HepG2 (cell line): ENCODE data around the gene DNAJA3. TPM values are rescaled to one million over a fixed set of nuclear protein-coding genes. Genes with fewer than 3 reads are reported as not detected.

Source experiments
- AGO1 ChIP-seq: fragments of 200-400 bp; formaldehyde crosslinking; IDR thresholded peaks from 2 replicates; pipeline ENCODE4 v1.6.1; 2017; ENCODE audit warnings: mild to moderate bottlenecking, low read depth, low read length, moderate library complexity; ENCODE audit not compliant: poor library complexity, severe bottlenecking
- ARHGAP35 ChIP-seq: sonication (generic); formaldehyde crosslinking; IDR thresholded peaks from 2 replicates; pipeline ENCODE4 v1.9.0; 2022; ENCODE audit warnings: mild to moderate bottlenecking, inconsistent platforms, moderate library complexity, missing genetic modification reagents, borderline replicate concordance
- FLYWCH1 ChIP-seq: sonication (generic); formaldehyde crosslinking; IDR thresholded peaks from 2 replicates; pipeline ENCODE4 v1.8.1; 2023; ENCODE audit warnings: mild to moderate bottlenecking, missing genetic modification reagents
- GABPA ChIP-seq, 2 experiments: IDR thresholded peaks; 2 replicates each; pipeline ENCODE4 v1.6.1; 2011 to 2016; ENCODE audit warnings: low read depth in 2 of 2, low read length in 1 of 2, missing biosample characterization in 1 of 2, missing genetic modification characterization in 1 of 2
- GABPB1 ChIP-seq: IDR thresholded peaks from 2 replicates; pipeline ENCODE4 v1.6.1; 2016; ENCODE audit warnings: mild to moderate bottlenecking, missing genetic modification reagents, moderate library complexity, missing compliant biosample characterization
- HDAC2 ChIP-seq: sonication (generic); formaldehyde crosslinking; IDR thresholded peaks from 2 replicates; pipeline ENCODE4 v1.4.0; 2020; ENCODE audit warnings: missing genetic modification reagents
- KDM4B ChIP-seq: sonication (generic); formaldehyde crosslinking; IDR thresholded peaks from 2 replicates; pipeline ENCODE4 v1.4.0; 2020; ENCODE audit warnings: missing genetic modification reagents
- LBX2 ChIP-seq: sonication (generic); formaldehyde crosslinking; IDR thresholded peaks from 2 replicates; pipeline ENCODE4 v1.5.0; 2020; ENCODE audit warnings: missing genetic modification reagents, mild to moderate bottlenecking, borderline replicate concordance
- MNT ChIP-seq: fragments of 450-650 bp; IDR thresholded peaks from 2 replicates; pipeline ENCODE4 v1.6.1; 2016
- PATZ1 ChIP-seq: sonication (generic); formaldehyde crosslinking; IDR thresholded peaks from 2 replicates; pipeline ENCODE4 v1.4.0; 2020; ENCODE audit warnings: missing genetic modification reagents
- PHF8 ChIP-seq: sonication (generic); formaldehyde crosslinking; IDR thresholded peaks from 2 replicates; pipeline ENCODE4 v1.5.0; 2020; ENCODE audit warnings: missing genetic modification reagents
- PRPF4 ChIP-seq: fragments of 200-400 bp; formaldehyde crosslinking; IDR thresholded peaks from 2 replicates; pipeline ENCODE4 v1.6.1; 2016; ENCODE audit warnings: low read length, low read depth; ENCODE audit not compliant: poor library complexity, severe bottlenecking
- SALL1 ChIP-seq: sonication (generic); formaldehyde crosslinking; IDR thresholded peaks from 2 replicates; pipeline ENCODE4 v1.8.0; 2022; ENCODE audit warnings: mild to moderate bottlenecking, missing genetic modification reagents
- SNAPC2 ChIP-seq: sonication (generic); formaldehyde crosslinking; IDR thresholded peaks from 2 replicates; pipeline ENCODE4 v1.8.1; 2022; ENCODE audit warnings: mild to moderate bottlenecking, missing genetic modification reagents
- SOX6 ChIP-seq, 2 experiments: fragments of 450-650 bp in 1 of 2; sonication (generic) in 1 of 2; formaldehyde crosslinking in 1 of 2; IDR thresholded peaks; 2 replicates each; pipeline versions ENCODE4 v1.4.0 to v1.6.1; 2017 to 2020; ENCODE audit warnings: antibody characterized with exemption in 1 of 2, mild to moderate bottlenecking in 1 of 2, missing genetic modification reagents in 1 of 2
- ZBTB7B ChIP-seq: sonication (generic); formaldehyde crosslinking; IDR thresholded peaks from 2 replicates; pipeline ENCODE4 v1.4.0; 2020; ENCODE audit warnings: missing genetic modification reagents
- ZFX ChIP-seq: sonication (generic); formaldehyde crosslinking; IDR thresholded peaks from 2 replicates; pipeline ENCODE4 v1.4.0; 2020; ENCODE audit warnings: mild to moderate bottlenecking, low read depth, missing genetic modification reagents, moderate library complexity
- ZFY ChIP-seq: sonication (generic); formaldehyde crosslinking; IDR thresholded peaks from 2 replicates; pipeline ENCODE4 v1.4.0; 2020; ENCODE audit warnings: missing genetic modification reagents
- ZNF572 ChIP-seq: sonication (generic); formaldehyde crosslinking; IDR thresholded peaks from 2 replicates; pipeline ENCODE4 v1.5.1; 2020; ENCODE audit warnings: mild to moderate bottlenecking, missing genetic modification reagents
- ZSCAN22 ChIP-seq: sonication (generic); formaldehyde crosslinking; IDR thresholded peaks from 2 replicates; pipeline ENCODE4 v1.4.0; 2020; ENCODE audit warnings: mild to moderate bottlenecking, missing genetic modification reagents
- polyA plus RNA-seq, 8 experiments: library from polyadenylated mRNA; depleted of rRNA in 3 of 8; stranded (reverse) in 7 of 8; unstranded in 1 of 8; fragments of >200 nt; fragmentation: Illumina TruSeq in 4 of 8; extraction: Trizol in 4 of 8; gene quantifications; 2 replicates each; pipeline versions ENCODE4 v1.2.1 to v1.2.3, GENCODE V29; 2011 to 2016; ENCODE audit warnings: low read depth in 4 of 8, missing spikeins in 1 of 8, mixed read lengths in 1 of 8; ENCODE audit not compliant: insufficient read depth in 1 of 8
- total RNA-seq, 5 experiments: library from RNA; depleted of rRNA; stranded (reverse); fragments of >200 nt; fragmentation: Illumina TruSeq; extraction: Trizol; gene quantifications; 2 replicates each; pipeline ENCODE4 v1.2.3, GENCODE V29; 2016; ENCODE audit warnings: low read depth in 1 of 5

DNAJA3 gene
- total and polyA plus RNA-seq, 2 of the 13 experiments (the other 11 are each of a cell fraction or from before 2014, with no cell fraction given), result 77.0 to 83.3 TPM

GRCh38 chr16:4415538-4416199 is 10.0 kb upstream of the DNAJA3 start (continued):
- TF ChIP-seq LBX2 (CRISPR knock-in tag) (no peak), PATZ1 (peak; percentile 77), ZSCAN22 (CRISPR knock-in tag) (no peak), ZFY (CRISPR knock-in tag) (peak; percentile 72; the same call in 1 of the 2 replicates), SALL1 (CRISPR knock-in tag) (no peak), KDM4B (no peak), PHF8 (CRISPR knock-in tag) (peak; percentile 61), SOX6 (IDR thresholded peaks at IDR 0.05) (no peak), SOX6 (CRISPR knock-in tag; IDR thresholded peaks at IDR 0.05) (0 out of 2 replicates have a peak, but pooled peaks have one; percentile 20), AGO1 (no peak), PRPF4 (no peak), ZBTB7B (0 out of 2 replicates have a peak, but pooled peaks have one; percentile 2), GABPA (IDR thresholded peaks at IDR 0.05; ENCODE audit: low read depth, low read length) (0 out of 2 replicates have a peak, but pooled peaks have one; percentile 14), GABPA (CRISPR knock-in tag; IDR thresholded peaks at IDR 0.05; ENCODE audit: low read depth) (0 out of 2 replicates have a peak, but pooled peaks have one; percentile 24), GABPB1 (CRISPR knock-in tag) (peak; percentile 42; the same call in 1 of the 2 replicates), ZNF572 (CRISPR knock-in tag) (peak; percentile 56; the same call in 1 of the 2 replicates), HDAC2 (CRISPR knock-in tag) (0 out of 2 replicates have a peak, but pooled peaks have one; percentile 18), ARHGAP35 (CRISPR knock-in tag) (no peak; the same call in 1 of the 2 replicates), MNT (no peak), SNAPC2 (CRISPR knock-in tag) (no peak), FLYWCH1 (CRISPR knock-in tag) (no peak), ZFX (peak; percentile 61; the same call in 1 of the 2 replicates)
